Muscle of leg (tissue), 11 donors: ENCODE results near the gene ADCY1. TPM values are rescaled to one million over a fixed set of nuclear protein-coding genes. Genes with fewer than 3 reads are reported as not detected.

Source experiments
- DNase-seq: peaks from one replicate; pipeline ENCODE4 v3.0.0; 2013
- H3K27ac ChIP-seq: one replicate; pipeline ENCODE4 v1.5.1; 2013; ENCODE audit warnings: mild to moderate bottlenecking, low read length, control low read depth
- H3K27me3 ChIP-seq: one replicate; pipeline ENCODE4 v1.6.1; 2013; ENCODE audit warnings: low read length; ENCODE audit not compliant: control insufficient read depth, insufficient read depth
- H3K36me3 ChIP-seq: one replicate; pipeline ENCODE4 v1.6.1; 2013; ENCODE audit warnings: low read length; ENCODE audit not compliant: control insufficient read depth, insufficient read depth
- H3K4me1 ChIP-seq: one replicate; pipeline ENCODE4 v1.6.1; 2013; ENCODE audit warnings: low read length; ENCODE audit not compliant: control insufficient read depth, insufficient read depth
- H3K4me3 ChIP-seq: one replicate; pipeline ENCODE4 v1.5.1; 2013; ENCODE audit warnings: low read length, control low read depth
- H3K9me3 ChIP-seq: replicated peaks from 2 replicates; pipeline ENCODE4 v1.6.1; 2013; ENCODE audit warnings: low read depth, low read length; ENCODE audit not compliant: control insufficient read depth
- WGBS: methylation state at CpG from one replicate; pipeline ENCODE4 v1.1.5; 2013; ENCODE audit warnings: missing lambda C conversion rate; ENCODE audit not compliant: insufficient coverage; 5-methylcytosine and 5-hydroxymethylcytosine counted together
- polyA plus RNA-seq, 8 donors: library from polyadenylated mRNA; unstranded; fragments of 120-200 nt; gene quantifications; one replicate each; pipeline versions ENCODE4 v1.2.1 to v1.2.3, GENCODE V29; 2013; ENCODE audit warnings: inconsistent platforms in 1 of 8, low replicate concordance in 1 of 8; ENCODE audit not compliant: insufficient read length in 8 of 8, insufficient read depth in 1 of 8
- total RNA-seq: library from RNA; stranded (reverse); fragments of 120-200 nt; gene quantifications from one replicate; pipeline ENCODE4 v1.2.4, GENCODE V29; 2013

ADCY1 gene
- total and polyA plus RNA-seq, 9 donors = 7.1 to 15.6 (median 10.9) TPM

GRCh38 chr7:45575501-45576248, 1.5 kb downstream of the ADCY1 start:
- DNase-seq = no peak
- H3K27me3 ChIP-seq = peaks cover 61% of the 10 kb centered on the region
- H3K36me3 ChIP-seq = no peaks in the 10 kb centered on the region
- H3K4me3 ChIP-seq = peak overlapping the region; percentile 57
- peaks cover 34% of the 10 kb centered on the region for H3K4me1 ChIP-seq
- no peak overlapping the region for H3K27ac ChIP-seq
- H3K9me3 ChIP-seq = no peaks in the 10 kb centered on the region
- WGBS = 10% methylated on average over 26 of the region's 36 CpGs

- Histone ChIP-seq H3K4me3 (no peak overlapping the region), H3K9me3 (no peaks in the 10 kb centered on the region), H3K27ac (no peak overlapping the region), H3K36me3 (no peaks in the 10 kb centered on the region), H3K27me3 (peaks cover 56% of the 10 kb centered on the region), H3K4me1 (peaks cover 34% of the 10 kb centered on the region)
- 62% methylated on average over 9 of the region's 12 CpGs for WGBS
- DNase-seq = no peak
Observed at GRCh38 chr7:45576249-45576929, 2.2 kb downstream of the ADCY1 start.

- DNase-seq = no peak
- no peak overlapping the region for H3K4me3 ChIP-seq
- H3K27ac ChIP-seq = no peak overlapping the region
- H3K27me3 ChIP-seq = peaks cover 48% of the 10 kb centered on the region
- no peaks in the 10 kb centered on the region for H3K36me3 ChIP-seq
- WGBS = 33% methylated on average over 1 of the region's 3 CpGs
- H3K4me1 ChIP-seq = peaks cover 38% of the 10 kb centered on the region
- no peaks in the 10 kb centered on the region for H3K9me3 ChIP-seq
Observed at GRCh38 chr7:45578022-45578421, 3.9 kb downstream of the ADCY1 start.

- Histone ChIP-seq H3K9me3 (no peaks in the 10 kb centered on the region), H3K4me1 (peaks cover 37% of the 10 kb centered on the region), H3K36me3 (no peaks in the 10 kb centered on the region), H3K27ac (no peak overlapping the region), H3K27me3 (peaks cover 43% of the 10 kb centered on the region), H3K4me3 (no peak overlapping the region)
- no peak for DNase-seq
- no CpG with 5 or more reads among the region's 1 CpG for WGBS
Observed at GRCh38 chr7:45578467-45578866, 4.3 kb downstream of the ADCY1 start.

- no peaks in the 10 kb centered on the region for H3K9me3 ChIP-seq
- DNase-seq = no peak
- H3K4me1 ChIP-seq = peaks cover 31% of the 10 kb centered on the region
- no peaks in the 10 kb centered on the region for H3K36me3 ChIP-seq
- 36% methylated on average over 7 of the region's 7 CpGs for WGBS
- peaks cover 37% of the 10 kb centered on the region for H3K27me3 ChIP-seq
- H3K27ac ChIP-seq = no peak overlapping the region
- H3K4me3 ChIP-seq = no peak overlapping the region
Observed at GRCh38 chr7:45579391-45579801, 5.2 kb downstream of the ADCY1 start.

GRCh38 chr7:45580053-45580872, 6.1 kb downstream of the ADCY1 start:
- Histone ChIP-seq H3K4me3 (no peak overlapping the region), H3K36me3 (no peaks in the 10 kb centered on the region), H3K27ac (no peak overlapping the region), H3K9me3 (no peaks in the 10 kb centered on the region), H3K27me3 (peaks cover 31% of the 10 kb centered on the region), H3K4me1 (peaks cover 25% of the 10 kb centered on the region)
- WGBS = 59% methylated on average over 13 of the region's 16 CpGs
- DNase-seq = no peak

GRCh38 chr7:45581271-45581780, 7.2 kb downstream of the ADCY1 start:
- H3K27ac ChIP-seq = no peak overlapping the region
- no peaks in the 10 kb centered on the region for H3K36me3 ChIP-seq
- H3K4me3 ChIP-seq = no peak overlapping the region
- DNase-seq = no peak
- peaks cover 20% of the 10 kb centered on the region for H3K27me3 ChIP-seq
- peaks cover 16% of the 10 kb centered on the region for H3K4me1 ChIP-seq
- 82% methylated on average over 3 of the region's 6 CpGs for WGBS
- H3K9me3 ChIP-seq = no peaks in the 10 kb centered on the region

- H3K27me3 ChIP-seq = peaks cover 12% of the 10 kb centered on the region
- no peaks in the 10 kb centered on the region for H3K36me3 ChIP-seq
- H3K27ac ChIP-seq = no peak overlapping the region
- H3K9me3 ChIP-seq = no peaks in the 10 kb centered on the region
- WGBS = 67% methylated on average over 1 of the region's 5 CpGs
- no peak for DNase-seq
- peaks cover 14% of the 10 kb centered on the region for H3K4me1 ChIP-seq
- H3K4me3 ChIP-seq = no peak overlapping the region
Observed at GRCh38 chr7:45582136-45582749, 8.1 kb downstream of the ADCY1 start.

- Histone ChIP-seq H3K9me3 (no peaks in the 10 kb centered on the region), H3K27me3 (peaks cover 7% of the 10 kb centered on the region), H3K27ac (no peak overlapping the region), H3K4me1 (peaks cover 14% of the 10 kb centered on the region), H3K4me3 (no peak overlapping the region), H3K36me3 (no peaks in the 10 kb centered on the region)
- 60% methylated on average over 9 of the region's 9 CpGs for WGBS
- DNase-seq = no peak
Observed at GRCh38 chr7:45582868-45583277, 8.7 kb downstream of the ADCY1 start.
